EH (cell line): ENCODE results near the gene MTHFSD.

ENCODE experiments used
- DNase-seq: peaks from one replicate; pipeline ENCODE4 v3.0.0-alpha.2; 2015; ENCODE audit warnings: low read depth

Gene MTHFSD

DNA sequence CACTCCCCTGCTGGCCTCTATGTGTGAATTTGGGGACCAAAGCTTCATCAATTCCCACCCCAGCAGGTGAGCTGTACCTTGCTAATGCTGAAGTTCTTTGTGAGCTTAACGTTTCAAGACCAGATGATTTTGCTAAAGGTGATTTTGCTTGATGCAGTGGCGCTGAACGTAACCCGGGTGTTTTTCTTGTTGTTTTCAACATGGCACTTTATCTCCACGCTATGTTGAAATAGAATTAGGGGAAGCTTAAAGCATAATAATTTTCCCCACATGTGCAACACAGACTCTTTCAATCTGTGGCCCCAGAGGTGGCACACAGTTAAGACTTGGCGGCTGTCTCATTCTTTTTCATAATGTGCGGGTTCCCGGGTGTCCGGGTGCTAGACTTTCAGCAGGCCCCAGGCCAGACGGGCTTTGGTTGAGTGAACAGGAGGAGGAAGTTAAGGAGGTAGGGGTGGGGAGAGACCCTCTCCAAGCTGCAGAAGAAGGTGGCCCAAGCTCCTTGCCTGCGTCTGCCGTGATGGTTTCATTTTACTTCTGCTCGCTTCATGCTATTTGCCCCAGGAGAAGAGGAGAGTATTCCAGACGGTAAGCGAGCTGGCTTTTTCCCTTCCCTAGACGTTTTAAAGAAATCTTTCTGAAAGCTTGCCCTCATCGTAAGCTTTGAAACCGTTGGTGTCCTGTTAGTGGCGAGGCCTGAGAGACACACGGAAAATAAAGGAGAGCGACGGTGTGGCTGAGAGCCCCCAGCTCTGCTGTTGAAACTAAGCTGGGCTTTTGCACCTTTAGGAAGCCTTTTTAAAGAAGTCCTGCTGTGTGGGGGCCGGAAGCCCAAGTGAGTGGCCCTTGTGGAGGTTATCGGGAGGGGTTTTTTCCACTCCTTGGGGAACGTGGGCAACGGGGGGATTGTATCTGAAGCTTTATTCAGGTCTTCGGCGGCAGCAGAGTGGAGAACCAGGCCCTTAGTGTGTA lies 15.8 kb upstream of the MTHFSD start:
- DNase-seq: peak; percentile 34

DNA sequence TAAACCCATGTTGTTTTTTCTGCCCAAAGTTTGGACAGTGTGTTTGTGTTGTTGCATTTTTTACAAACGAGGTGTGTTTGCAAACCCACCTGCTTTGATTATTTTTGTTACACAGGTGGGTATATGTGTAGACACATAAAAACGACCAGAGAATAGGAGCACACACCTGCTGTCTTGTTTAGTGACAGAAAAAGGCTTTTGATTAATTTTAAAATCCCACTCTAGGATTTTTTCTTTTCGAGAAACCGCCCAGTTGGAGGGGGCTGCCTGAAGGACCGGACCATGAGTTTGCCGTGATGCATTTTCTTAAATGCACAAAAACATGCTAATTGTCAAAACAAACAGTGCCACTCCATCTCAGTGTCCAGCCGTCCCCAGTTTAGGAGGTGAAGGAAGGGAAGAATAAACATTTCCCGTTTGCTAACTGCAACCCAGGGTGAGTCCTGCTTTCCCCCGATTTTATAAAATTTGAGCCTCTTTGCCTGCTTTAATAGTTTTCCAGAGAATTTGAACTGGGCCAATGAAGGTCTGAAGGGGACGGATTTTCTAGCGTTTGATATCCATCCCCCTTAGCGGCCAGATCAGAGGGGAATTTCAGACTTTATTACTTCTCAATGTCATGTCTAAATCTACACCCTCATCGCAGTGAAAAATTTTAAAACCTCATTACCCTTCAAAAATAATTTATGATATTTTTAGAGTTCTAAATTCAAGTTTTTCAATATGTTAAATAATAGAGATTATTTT lies 14.8 kb upstream of the MTHFSD start:
- peak; percentile 29 for DNase-seq

GRCh38 chr16:86568677-86569623 lies 13.9 kb upstream of the MTHFSD start:
- DNase-seq: peak; percentile 25

GRCh38 chr16:86567701-86568581 lies 12.9 kb upstream of the MTHFSD start:
- DNase-seq: peak; percentile 63

GRCh38 chr16:86566966-86567700 lies 12.1 kb upstream of the MTHFSD start:
- DNase-seq: peak; percentile 72

DNA sequence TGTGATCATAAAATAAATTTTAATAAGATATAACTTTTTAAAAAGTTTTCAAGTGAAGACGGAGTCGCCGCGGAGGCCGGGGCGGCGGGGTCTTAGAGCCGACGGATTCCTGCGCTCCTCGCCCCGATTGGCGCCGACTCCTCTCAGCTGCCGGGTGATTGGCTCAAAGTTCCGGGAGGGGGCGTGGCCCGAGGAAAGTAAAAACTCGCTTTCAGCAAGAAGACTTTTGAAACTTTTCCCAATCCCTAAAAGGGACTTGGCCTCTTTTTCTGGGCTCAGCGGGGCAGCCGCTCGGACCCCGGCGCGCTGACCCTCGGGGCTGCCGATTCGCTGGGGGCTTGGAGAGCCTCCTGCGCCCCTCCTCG lies 11.5 kb upstream of the MTHFSD start, which contains the start of gene FOXC2:
Gene FOXC2 (plus strand): TSS at position 229 of the 365 bp plus-strand sequence. CDS start 507 bp downstream, outside the sequence.
- DNase-seq: peak; percentile 95

GRCh38 chr16:86565644-86566511 lies 10.8 kb upstream of the MTHFSD start:
- DNase-seq: peak; percentile 9

DNA sequence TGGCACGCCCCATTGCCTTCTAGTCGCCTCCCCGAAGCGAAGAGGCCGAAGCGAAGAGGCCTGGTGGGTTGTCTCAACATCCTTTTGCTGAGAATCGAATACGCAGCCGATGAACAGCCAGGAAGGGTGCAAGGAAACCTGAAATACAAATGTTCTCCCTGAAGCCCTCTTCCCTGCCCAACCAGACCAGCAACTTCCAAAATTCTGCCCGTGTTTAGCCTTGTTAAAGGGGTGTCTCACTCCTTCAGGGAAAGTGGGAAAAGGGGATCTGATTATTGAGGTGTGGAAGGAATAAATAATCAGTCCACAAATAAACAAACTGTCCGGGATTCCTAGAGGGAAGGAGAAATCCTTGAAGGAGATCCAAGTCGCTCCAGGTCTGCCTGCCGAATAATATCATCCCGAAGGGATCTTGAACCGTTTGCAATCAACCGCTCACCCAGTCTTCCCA lies 10.2 kb upstream of the MTHFSD start:
- DNase-seq: no peak

GRCh38 chr16:86563469-86564345 lies 8.7 kb upstream of the MTHFSD start:
- DNase-seq: peak; percentile 87

DNA sequence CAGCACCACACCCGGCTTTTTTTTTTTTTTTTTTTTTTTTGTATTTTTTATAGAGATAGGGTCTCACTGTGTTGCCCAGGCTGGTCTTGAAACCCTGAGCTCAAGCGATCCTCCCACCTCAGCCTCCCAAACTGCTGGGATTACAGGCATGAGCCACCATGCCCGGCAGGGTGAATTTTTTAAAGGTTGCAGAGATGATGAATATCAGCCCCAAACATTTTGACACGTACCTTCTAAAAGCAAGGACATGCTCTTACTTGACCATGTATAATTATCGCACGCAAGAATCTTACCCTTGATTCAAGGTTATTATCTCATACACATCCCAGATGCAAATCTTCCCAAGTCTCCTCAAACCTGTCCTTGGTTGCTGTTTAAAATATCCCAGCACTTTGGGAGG lies 7.3 kb upstream of the MTHFSD start:
- no peak for DNase-seq

DNA sequence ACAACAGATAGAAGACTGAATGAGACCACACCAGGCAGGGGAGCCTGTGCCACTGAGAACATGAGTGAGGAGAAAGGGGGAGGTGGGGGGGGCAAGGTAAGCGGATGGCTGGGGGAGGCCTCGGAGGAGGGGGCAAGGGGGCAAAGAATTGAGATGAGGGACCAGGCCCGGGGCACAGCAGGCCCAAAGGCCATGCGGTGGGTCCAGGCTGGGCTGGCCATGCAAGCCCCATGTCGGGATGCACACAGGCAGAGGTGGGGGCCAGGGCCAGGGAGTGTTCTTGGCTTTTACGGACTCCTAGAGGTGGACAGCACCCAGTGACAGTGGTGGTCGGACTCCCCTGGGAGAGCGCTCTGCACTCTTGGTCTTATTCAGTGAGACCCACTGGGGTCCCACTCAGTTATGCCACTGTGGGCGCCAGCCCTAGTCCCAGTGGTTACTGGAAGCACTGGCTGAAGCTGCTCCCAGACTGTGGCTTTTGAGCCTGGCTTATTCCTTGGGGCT lies 4.8 kb upstream of the MTHFSD start:
- DNase-seq: no peak

GRCh38 chr16:86558355-86559193 lies 3.5 kb upstream of the MTHFSD start:
- DNase-seq: peak; percentile 2

- DNase-seq: no peak
Measured at GRCh38 chr16:86557587-86557986, 2.6 kb upstream of the MTHFSD start.

DNA sequence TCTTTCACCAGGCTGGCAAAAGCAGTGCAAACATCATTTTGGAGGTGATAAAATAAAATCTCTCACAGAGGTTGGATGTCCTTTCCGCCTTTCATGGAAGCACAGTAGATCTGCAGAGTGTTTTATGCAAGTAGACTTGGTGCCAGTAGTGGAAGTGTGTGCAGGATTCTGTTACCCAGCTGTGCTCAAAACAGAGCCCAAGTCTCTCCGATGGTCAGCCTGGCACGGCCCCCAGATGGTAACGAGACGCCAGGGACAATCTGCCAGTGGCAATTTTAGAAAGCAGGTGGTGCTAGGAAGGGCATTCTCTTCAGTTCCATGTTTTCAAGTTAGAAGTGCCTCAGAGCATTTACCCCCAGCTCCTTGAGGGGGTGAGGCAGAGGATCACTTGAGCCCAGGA lies 1.5 kb upstream of the MTHFSD start:
- no peak for DNase-seq

DNA sequence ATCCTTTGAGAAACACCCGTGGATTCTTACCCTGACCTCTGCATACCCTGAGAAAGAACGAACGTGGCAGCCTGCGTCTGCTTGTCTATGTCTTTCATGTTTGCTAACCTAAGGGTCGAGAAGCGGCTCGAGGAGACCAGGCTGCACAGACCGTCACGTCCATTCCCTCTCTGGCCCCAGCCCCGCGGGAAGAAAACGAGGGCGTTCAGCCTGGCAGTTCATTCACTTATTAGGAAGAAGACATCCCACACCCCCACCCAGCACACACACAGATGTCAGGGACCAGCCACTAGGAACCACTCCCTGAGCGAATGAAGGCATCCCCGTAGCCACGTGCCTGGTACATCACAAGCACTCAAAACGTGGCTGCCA lies 655 bp upstream of the MTHFSD start:
- peak; percentile 3 for DNase-seq

- no peak for DNase-seq
Measured at GRCh38 chr16:86554599-86554916, 477 bp downstream of the MTHFSD start.

DNA sequence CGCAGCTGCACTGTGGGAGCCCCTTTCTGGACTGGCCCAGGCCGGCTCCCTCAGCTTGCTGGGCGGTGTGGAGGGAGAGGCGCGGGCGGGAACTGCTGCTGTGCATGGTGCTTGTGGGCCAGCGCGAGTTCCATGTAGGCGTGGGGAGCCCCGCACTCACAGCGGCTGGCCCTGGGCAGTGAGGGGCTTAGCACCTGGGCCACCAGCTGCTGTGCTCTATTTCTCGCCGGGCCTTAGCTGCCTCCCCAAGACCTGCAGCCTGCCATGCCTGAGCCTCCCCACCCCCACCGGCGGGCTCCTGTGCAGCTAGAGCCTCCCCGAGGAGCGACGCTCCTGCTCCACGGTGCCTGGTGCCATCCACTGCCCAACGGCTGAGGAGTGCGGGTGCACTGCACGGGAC lies 1.7 kb downstream of the MTHFSD start:
- no peak for DNase-seq
